ENCODE data around the gene P2RY13. TPM values are rescaled to one million over a fixed set of nuclear protein-coding genes. Genes with fewer than 3 reads are reported as not detected.
A peak's percentile ranks its signal among the peaks of the same experiment; 100 is the strongest.

Gene P2RY13
- total and polyA plus RNA-seq, 2 of the 13 experiments (the other 11 are each of a cell fraction or from before 2014, with no cell fraction given) = not detected

GRCh38 chr3:151327571-151328198, 1.7 kb downstream of the P2RY13 start:
- Histone ChIP-seq H3K36me3 (replicated peaks in 1 of 2; ENCODE audit: control insufficient read depth in 1 of 2, insufficient read depth in 2 of 2, low read length in 2 of 2) (no peaks in the 10 kb centered on the region), H3K27ac (ENCODE audit: extremely low read length, insufficient read depth, low read length) (no peak overlapping the region), H2AFZ (ENCODE audit: low read length) (no peak overlapping the region), H3K4me2 (ENCODE audit: low read depth, low read length) (no peak overlapping the region), H3K9me3 (ENCODE audit: low read length) (no peaks in the 10 kb centered on the region), H3K9ac (ENCODE audit: insufficient read depth, low read depth, low read length) (no peak overlapping the region), H3K4me1 (ENCODE audit: insufficient read depth, low read length) (no peaks in the 10 kb centered on the region), H3K79me2 (ENCODE audit: insufficient read depth, low read length) (no peaks in the 10 kb centered on the region), H3K4me3 (replicated peaks in 1 of 3; ENCODE audit: insufficient read depth in 1 of 3, low read depth in 2 of 3, low read length in 3 of 3) (no peak overlapping the region), H3K27me3 (ENCODE audit: control insufficient read depth in 1 of 2, insufficient read depth in 2 of 2, low read length in 2 of 2) (no peaks in the 10 kb centered on the region), H4K20me1 (ENCODE audit: insufficient read depth, low read length) (no peaks in the 10 kb centered on the region)
- BruUV-seq (replicated peaks) = no TSS peak
- ATAC-seq (peak; percentile 32; the same call in 1 of the 3 replicates), FAIRE-seq (peak; percentile 30), DNase-seq (ENCODE audit: low spot score) (no peak)
- intact Hi-C loops (cut with micrococcal nuclease; ENCODE audit: unreplicated experiment) (loop anchor here (1.0 kb wide), 3 partner anchors 37 to 161 kb away; no protein-coding TSS in a partner anchor), in situ Hi-C loops (cut with HindIII; ENCODE audit: extremely low pct_ligation_motif_present, low pct_unique_long_range_greater_than_20kb) (no loop called here)
- 2% methylated on average over 3 of the region's 3 CpGs for WGBS (ENCODE audit: low lambda C conversion rate)
- ChIA-PET CTCF (ENCODE audit: low intra/inter-chr PET ratio, low total read pairs) (interaction anchor here (0.9 to 1.9 kb wide), 3 partner anchors 100 to 170 kb away, joined by 3 to 11 read pairs (median 3); no protein-coding TSS in a partner anchor), POLR2A (no interaction called here)
- TF ChIP-seq ZNF362 (CRISPR knock-in tag; IDR thresholded peaks at IDR 0.05; ENCODE audit: borderline replicate concordance) (peak; percentile 48; the same call in 1 of the 2 replicates), CTCF (CRISPR knock-in tag; IDR thresholded peaks at IDR 0.05) (0 out of 2 replicates have a peak, but pooled peaks have one; percentile 19), SMC3 (IDR thresholded peaks at IDR 0.05; ENCODE audit: low read length) (peak; percentile 15; the same call in 1 of the 2 replicates), ZNF597 (CRISPR knock-in tag; IDR thresholded peaks at IDR 0.05) (no peak), STAG1 (CRISPR knock-in tag; IDR thresholded peaks at IDR 0.05) (peak; percentile 9; the same call in 1 of the 2 replicates), REST (IDR thresholded peaks at IDR 0.05; ENCODE audit: borderline replicate concordance in 1 of 2, low read depth in 1 of 2, low read length in 2 of 2) (no peak)
